K562 treated with DMSO at 1 percent for 24 hours (cell line): ENCODE data around the gene VDAC1. TPM values are rescaled to one million over a fixed set of nuclear protein-coding genes. Genes with fewer than 3 reads are reported as not detected.

Source experiments
- total RNA-seq: library from RNA; unstranded; fragments of 300-600 nt; gene quantifications from 2 replicates; pipeline ENCODE4 v1.2.3, GENCODE V29; 2022; ENCODE audit warnings: low read depth; ENCODE audit not compliant: insufficient read depth

VDAC1 gene, protein sequence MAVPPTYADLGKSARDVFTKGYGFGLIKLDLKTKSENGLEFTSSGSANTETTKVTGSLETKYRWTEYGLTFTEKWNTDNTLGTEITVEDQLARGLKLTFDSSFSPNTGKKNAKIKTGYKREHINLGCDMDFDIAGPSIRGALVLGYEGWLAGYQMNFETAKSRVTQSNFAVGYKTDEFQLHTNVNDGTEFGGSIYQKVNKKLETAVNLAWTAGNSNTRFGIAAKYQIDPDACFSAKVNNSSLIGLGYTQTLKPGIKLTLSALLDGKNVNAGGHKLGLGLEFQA
- total RNA-seq, result 95.1 and 113 TPM in 2 replicates

DNA sequence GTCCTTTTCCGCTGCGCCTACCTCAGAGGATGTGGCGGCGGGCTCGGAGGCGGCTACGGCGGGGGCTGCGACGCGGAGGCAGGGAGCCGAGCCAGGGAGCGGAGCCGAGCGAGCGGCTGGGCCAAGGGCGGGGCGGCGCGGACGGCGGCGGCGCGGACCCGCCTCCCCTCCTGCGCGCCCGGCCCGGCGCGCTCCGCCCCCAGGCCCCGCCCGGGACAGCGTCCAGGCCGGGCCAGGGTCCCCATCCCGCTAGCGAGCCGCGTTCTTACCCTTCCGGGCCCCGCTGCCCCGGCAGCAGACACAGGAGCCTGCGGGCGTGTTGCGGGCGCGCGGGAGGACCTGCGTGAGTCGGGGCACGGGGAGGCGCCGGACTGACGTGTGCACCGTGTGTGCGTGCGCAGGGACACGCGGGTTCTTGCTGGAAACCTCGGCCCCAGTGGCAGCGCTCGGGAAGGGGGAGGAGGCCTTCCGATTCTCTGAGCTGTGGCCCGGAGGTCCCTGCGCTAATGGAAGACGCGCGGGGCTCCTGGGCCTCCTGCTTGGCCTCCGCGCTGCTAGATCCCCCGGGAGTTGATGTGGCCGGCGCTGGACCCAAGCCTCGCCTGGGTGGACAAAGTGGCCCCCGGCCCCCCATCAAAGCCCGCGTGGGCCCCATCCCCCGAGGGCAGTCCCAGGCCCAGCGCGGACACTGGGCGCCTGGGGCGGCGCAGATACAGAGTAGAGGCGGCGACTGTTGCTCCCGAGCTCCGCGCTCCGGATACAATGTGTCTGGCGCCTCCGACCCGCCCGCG lies at the start of gene VDAC1:
Gene VDAC1, minus strand, starts transcription at position 350 of the 791 bp plus-strand sequence. CDS start 11,963 bp downstream, outside the sequence.

DNA sequence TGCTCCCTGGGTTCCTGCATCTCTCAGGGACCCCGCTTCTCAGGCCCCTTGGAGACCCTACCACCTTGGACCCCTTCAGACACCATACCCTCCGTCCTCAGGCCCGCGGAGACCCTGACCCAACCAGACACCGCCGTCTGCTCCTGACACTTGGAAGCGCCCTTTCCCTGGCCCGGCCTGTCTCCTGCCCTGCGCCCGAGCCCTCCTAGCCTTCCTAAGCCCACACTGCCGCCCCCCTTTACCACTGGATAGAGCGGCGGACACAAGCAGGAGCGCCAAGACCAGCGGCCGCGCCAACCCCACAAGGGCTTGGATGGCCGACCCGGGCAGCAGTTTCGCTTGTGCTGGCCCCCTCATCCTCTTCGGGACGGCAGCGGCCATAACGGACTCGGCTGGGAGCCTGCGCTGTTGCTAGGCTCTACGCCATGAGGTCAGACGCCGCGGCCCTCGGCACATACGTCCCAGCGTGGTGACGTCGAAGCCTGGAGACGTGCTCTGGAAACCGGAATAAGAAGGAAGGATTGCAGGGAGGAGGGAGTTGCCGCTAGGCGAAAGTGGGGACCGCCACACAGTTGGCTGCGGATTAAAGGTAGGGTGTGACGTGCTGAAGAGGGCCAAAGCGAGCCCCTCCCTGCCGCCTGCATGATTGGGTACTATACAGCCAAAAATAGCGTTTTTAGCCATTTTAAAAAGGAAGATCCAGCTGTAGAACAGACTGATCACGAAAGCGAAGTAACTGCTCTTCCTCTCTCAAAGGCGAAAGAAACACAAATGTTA lies 36.4 kb downstream of the VDAC1 start, which contains the start of gene C5orf15:
Gene C5orf15, minus strand, starts transcription at position 422 of the 777 bp plus-strand sequence. Its CDS starts 41 bp downstream, at position 381.

Other genes with a start within 250 kb of the VDAC1 start
- 15.6 and 18.7 TPM in 2 replicates for gene C5orf15, start 36.4 kb downstream of the VDAC1 start, total RNA-seq
- gene TCF7, start 109.7 kb upstream of the VDAC1 start, total RNA-seq, result 6.2 and 7.8 TPM in 2 replicates
- 443 and 470 TPM in 2 replicates for gene SKP1, start 172.0 kb upstream of the VDAC1 start, total RNA-seq
- 159 and 164 TPM in 2 replicates for gene PPP2CA, start 221.1 kb upstream of the VDAC1 start, total RNA-seq